Osteoblast (primary cell): ENCODE measurements around the gene TUB. TPM values are rescaled to one million over a fixed set of nuclear protein-coding genes. Genes with fewer than 3 reads are reported as not detected.

ENCODE experiments used
- DNase-seq: peaks from one replicate; pipeline ENCODE4 v3.0.0; 2011; ENCODE audit warnings: low spot score, mixed read lengths; ENCODE audit not compliant: insufficient read length; ENCODE audit errors: missing footprints
- H2AFZ ChIP-seq: 2 replicates; pipeline ENCODE4 v1.6.0; 2011; ENCODE audit warnings: mild to moderate bottlenecking, low read length
- H3K27ac ChIP-seq: 2 replicates; pipeline ENCODE4 v1.5.1; 2011; ENCODE audit warnings: mild to moderate bottlenecking, low read depth, low read length, moderate library complexity
- H3K27me3 ChIP-seq: 2 replicates; pipeline ENCODE4 v1.6.0; 2012; ENCODE audit warnings: mild to moderate bottlenecking, control low read depth, inconsistent platforms, low read length, moderate library complexity; ENCODE audit not compliant: insufficient read depth
- H3K36me3 ChIP-seq: 2 replicates; pipeline ENCODE4 v1.5.1; 2011; ENCODE audit warnings: mild to moderate bottlenecking, low read length, control low read depth, moderate library complexity; ENCODE audit not compliant: insufficient read depth
- H3K4me1 ChIP-seq: 2 replicates; pipeline ENCODE4 v1.5.1; 2011; ENCODE audit warnings: mild to moderate bottlenecking, low read length, control low read depth, moderate library complexity; ENCODE audit not compliant: insufficient read depth
- H3K4me2 ChIP-seq: 2 replicates; pipeline ENCODE4 v1.6.0; 2011; ENCODE audit warnings: mild to moderate bottlenecking, low read length; ENCODE audit not compliant: insufficient read depth
- H3K4me3 ChIP-seq: fragments of 200-600 bp; sonication (generic); 3 replicates; pipeline ENCODE4 v1.5.1; 2012; ENCODE audit warnings: mild to moderate bottlenecking, low read length, inconsistent platforms; ENCODE audit not compliant: insufficient read depth
- H3K79me2 ChIP-seq: 2 replicates; pipeline ENCODE4 v1.6.0; 2012; ENCODE audit warnings: mild to moderate bottlenecking, low read length, control low read depth, inconsistent platforms; ENCODE audit not compliant: insufficient read depth
- H3K9me3 ChIP-seq: 2 replicates; pipeline ENCODE4 v1.5.1; 2011; ENCODE audit warnings: low read depth, low read length, control low read depth
- H4K20me1 ChIP-seq: 2 replicates; pipeline ENCODE4 v1.6.0; 2012; ENCODE audit warnings: mild to moderate bottlenecking, low read length, control low read depth; ENCODE audit not compliant: insufficient read depth
- total RNA-seq: library from RNA; depleted of rRNA; stranded (reverse); fragments of >200 nt; gene quantifications from 2 replicates; pipeline ENCODE4 v1.2.3, GENCODE V29; 2012
- TF ChIP-seq, protein P1 (sequence below): IDR thresholded peaks from 2 replicates; pipeline ENCODE4 v1.5.1; 2011; ENCODE audit warnings: mild to moderate bottlenecking, low read depth, low read length, moderate library complexity; ENCODE audit errors: extremely low read depth

Gene TUB
- total RNA-seq, 1 donor, result 23.5 TPM

DNA sequence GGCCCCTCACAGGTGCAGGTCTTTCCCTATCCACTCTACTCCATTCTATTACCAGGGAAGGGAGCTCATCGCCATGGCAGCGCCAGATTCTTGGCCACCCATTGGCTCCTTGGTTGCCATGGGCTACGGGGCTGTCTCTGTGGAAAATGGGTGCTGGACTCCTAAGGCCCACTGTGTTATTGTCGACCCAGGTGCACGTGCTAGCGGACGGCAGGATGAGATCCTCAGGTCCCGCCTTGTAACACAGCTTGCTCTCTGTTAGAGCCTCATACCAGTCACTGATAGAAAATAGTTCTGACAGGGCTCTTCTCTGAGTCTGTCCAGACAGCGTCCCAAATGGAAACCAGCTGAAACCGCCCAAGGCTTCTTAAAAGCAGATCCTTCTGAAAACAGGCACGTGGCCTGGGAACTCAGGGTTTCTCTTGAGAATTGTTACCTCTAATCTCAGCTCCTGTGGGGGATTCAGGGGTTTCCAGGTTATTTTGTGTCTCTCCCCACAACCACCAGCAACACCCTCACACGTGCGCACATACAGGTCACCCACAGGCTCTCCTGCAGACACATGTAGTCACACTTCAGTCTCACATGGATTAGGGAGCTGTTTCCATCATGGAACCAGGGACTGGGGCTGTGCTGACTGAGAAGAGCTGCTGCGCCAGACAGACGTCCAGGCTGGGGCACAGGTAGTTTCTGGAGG lies 1.5 kb downstream of the TUB start:
- DNase-seq, result peak; percentile 81
- no peak overlapping the region for H3K4me3 ChIP-seq
- H2AFZ ChIP-seq, result no peak overlapping the region

DNA sequence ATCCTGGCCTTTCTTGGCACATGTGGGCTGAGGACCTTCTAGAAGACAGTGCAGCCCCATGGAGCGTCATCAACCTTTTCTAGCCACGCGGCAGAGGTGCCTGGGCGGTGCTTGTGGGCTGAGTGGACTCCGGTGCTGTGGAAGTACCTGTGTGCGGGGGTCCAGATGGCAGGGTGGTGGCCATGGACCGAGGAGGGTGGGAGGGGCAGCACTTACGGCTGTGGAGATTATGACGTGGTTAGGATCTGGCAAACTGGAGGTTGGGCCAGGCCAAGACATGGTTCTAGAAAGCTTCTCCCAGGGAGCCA lies 2.0 kb downstream of the TUB start:
- Histone ChIP-seq H3K79me2 (peaks cover 61% of the 10 kb centered on the region), H3K4me3 (no peak overlapping the region), H4K20me1 (peaks cover 62% of the 10 kb centered on the region), H3K4me2 (no peak overlapping the region), H3K9me3 (no peaks in the 10 kb centered on the region), H3K36me3 (no peaks in the 10 kb centered on the region), H2AFZ (no peak overlapping the region), H3K4me1 (peaks cover 11% of the 10 kb centered on the region), H3K27me3 (no peaks in the 10 kb centered on the region), H3K27ac (no peak overlapping the region)
- TF ChIP-seq, protein P1, sequence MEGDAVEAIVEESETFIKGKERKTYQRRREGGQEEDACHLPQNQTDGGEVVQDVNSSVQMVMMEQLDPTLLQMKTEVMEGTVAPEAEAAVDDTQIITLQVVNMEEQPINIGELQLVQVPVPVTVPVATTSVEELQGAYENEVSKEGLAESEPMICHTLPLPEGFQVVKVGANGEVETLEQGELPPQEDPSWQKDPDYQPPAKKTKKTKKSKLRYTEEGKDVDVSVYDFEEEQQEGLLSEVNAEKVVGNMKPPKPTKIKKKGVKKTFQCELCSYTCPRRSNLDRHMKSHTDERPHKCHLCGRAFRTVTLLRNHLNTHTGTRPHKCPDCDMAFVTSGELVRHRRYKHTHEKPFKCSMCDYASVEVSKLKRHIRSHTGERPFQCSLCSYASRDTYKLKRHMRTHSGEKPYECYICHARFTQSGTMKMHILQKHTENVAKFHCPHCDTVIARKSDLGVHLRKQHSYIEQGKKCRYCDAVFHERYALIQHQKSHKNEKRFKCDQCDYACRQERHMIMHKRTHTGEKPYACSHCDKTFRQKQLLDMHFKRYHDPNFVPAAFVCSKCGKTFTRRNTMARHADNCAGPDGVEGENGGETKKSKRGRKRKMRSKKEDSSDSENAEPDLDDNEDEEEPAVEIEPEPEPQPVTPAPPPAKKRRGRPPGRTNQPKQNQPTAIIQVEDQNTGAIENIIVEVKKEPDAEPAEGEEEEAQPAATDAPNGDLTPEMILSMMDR, result no peak
- no peak for DNase-seq

More for the DNA sequence above, 1.5 kb downstream of the TUB start:
- Histone ChIP-seq H4K20me1 (peaks cover 57% of the 10 kb centered on the region), H3K4me1 (peaks cover 11% of the 10 kb centered on the region), H3K27ac (no peak overlapping the region), H3K4me2 (peak overlapping the region; percentile 90), H3K36me3 (no peaks in the 10 kb centered on the region), H3K9me3 (no peaks in the 10 kb centered on the region), H3K27me3 (no peaks in the 10 kb centered on the region), H3K79me2 (peaks cover 56% of the 10 kb centered on the region)
- TF ChIP-seq, protein P1, result no peak

DNA sequence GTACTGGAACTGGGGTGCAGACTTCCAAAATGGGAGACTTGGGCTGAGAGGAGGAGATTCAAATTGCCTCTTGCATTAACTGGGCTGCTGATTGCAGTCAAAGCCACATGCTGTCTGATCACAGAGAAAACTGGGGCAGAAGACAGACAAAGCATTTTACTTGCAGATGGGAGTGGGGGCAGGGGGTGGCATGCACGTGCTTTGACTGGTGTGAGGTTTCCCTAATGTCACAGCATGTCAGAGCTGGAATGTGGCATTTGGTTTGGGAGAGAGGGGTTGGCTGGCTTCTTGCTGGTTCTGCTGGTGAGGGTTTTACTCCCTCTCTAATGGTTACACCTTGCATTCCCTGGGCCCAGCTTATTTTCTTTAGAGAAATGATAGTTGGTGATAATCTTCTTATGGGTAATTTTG lies 2.9 kb downstream of the TUB start:
- Histone ChIP-seq H4K20me1 (peaks cover 68% of the 10 kb centered on the region), H3K36me3 (no peaks in the 10 kb centered on the region), H3K4me2 (no peak overlapping the region), H3K79me2 (peaks cover 70% of the 10 kb centered on the region), H2AFZ (no peak overlapping the region), H3K4me3 (no peak overlapping the region), H3K27me3 (no peaks in the 10 kb centered on the region), H3K4me1 (peaks cover 11% of the 10 kb centered on the region), H3K27ac (no peak overlapping the region), H3K9me3 (no peaks in the 10 kb centered on the region)
- TF ChIP-seq, protein P1, result no peak
- DNase-seq, result no peak

DNA sequence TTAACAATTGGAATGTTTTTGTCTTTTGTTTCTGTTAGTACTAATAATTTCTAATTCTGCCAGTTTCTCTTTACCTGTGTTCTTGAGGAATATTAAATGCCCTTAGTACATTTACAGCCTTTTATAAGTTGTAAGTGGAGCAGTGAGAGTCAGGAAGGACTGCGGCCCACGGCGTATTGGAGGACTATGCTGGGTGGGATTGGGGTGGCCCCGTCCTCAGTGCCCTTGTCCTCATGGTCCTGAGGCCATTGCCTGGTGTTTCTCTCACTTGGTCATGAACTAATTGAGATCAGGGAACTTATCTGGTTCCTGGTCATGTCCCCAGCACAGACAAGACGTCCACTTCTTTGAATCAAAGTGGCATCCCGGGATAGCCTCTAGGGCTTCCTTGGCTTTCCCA lies 3.3 kb downstream of the TUB start:
- Histone ChIP-seq H3K4me3 (no peak overlapping the region), H3K36me3 (no peaks in the 10 kb centered on the region), H2AFZ (no peak overlapping the region), H3K4me1 (peaks cover 11% of the 10 kb centered on the region), H3K27me3 (no peaks in the 10 kb centered on the region), H3K79me2 (peaks cover 71% of the 10 kb centered on the region), H3K9me3 (no peaks in the 10 kb centered on the region), H4K20me1 (peaks cover 73% of the 10 kb centered on the region), H3K4me2 (no peak overlapping the region), H3K27ac (no peak overlapping the region)
- TF ChIP-seq, protein P1, result no peak
- DNase-seq, result peak; percentile 74
